ENCODE results near the gene SSMEM1. TPM values are rescaled to one million over a fixed set of nuclear protein-coding genes. Genes with fewer than 3 reads are reported as not detected.
"Not testable (repeated sequence)": the region's sequence is repeated elsewhere in the genome, so short reads cannot be mapped to it uniquely, and the experiment has no call there.

The SSMEM1 gene
- polyA plus RNA-seq, 1 experiment, result 0.06 TPM

DNA sequence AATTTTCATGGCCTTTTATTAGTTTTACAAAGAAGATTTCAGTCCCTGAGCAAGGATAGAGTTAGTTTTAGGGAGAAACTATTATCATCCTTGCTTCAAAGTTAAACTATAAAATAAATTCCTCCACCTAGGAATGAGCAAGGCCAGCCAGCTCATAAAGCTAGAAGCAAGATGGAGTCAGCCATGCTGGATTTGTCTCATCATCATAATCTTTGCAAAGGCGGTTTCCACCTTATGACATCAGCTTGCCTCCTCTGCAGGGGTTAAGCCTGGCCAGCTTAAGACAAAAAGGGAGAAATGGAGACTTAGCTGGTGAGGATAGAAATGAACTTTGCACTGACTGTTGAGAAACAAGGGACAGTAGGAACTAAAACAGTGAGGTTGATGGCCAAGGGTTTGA is 18.7 kb downstream of the SSMEM1 start:
- no peak overlapping the region for H3K4me3 ChIP-seq (ENCODE audit: low read depth, low read length)
- no peak for DNase-seq (ENCODE audit: low read depth)
- no peaks in the 10 kb centered on the region for H3K36me3 ChIP-seq (ENCODE audit: control insufficient read depth, insufficient read depth, low read length)
- no peaks in the 10 kb centered on the region for H3K27me3 ChIP-seq (ENCODE audit: control insufficient read depth, insufficient read depth, low read length)
- TF ChIP-seq, protein P1, sequence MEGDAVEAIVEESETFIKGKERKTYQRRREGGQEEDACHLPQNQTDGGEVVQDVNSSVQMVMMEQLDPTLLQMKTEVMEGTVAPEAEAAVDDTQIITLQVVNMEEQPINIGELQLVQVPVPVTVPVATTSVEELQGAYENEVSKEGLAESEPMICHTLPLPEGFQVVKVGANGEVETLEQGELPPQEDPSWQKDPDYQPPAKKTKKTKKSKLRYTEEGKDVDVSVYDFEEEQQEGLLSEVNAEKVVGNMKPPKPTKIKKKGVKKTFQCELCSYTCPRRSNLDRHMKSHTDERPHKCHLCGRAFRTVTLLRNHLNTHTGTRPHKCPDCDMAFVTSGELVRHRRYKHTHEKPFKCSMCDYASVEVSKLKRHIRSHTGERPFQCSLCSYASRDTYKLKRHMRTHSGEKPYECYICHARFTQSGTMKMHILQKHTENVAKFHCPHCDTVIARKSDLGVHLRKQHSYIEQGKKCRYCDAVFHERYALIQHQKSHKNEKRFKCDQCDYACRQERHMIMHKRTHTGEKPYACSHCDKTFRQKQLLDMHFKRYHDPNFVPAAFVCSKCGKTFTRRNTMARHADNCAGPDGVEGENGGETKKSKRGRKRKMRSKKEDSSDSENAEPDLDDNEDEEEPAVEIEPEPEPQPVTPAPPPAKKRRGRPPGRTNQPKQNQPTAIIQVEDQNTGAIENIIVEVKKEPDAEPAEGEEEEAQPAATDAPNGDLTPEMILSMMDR (IDR thresholded peaks at IDR 0.05; ENCODE audit: insufficient read depth, low read depth, low read length), result no peak
- CTCF ChIA-PET, result interaction anchor here (0.8 kb wide), 1 partner anchor 12 kb away, joined by 3 read pairs; no protein-coding TSS in a partner anchor
- POLR2A ChIA-PET, result interaction anchor here (0.7 kb wide), 1 partner anchor 825 kb away, joined by 5 read pairs; no protein-coding TSS in a partner anchor

DNA sequence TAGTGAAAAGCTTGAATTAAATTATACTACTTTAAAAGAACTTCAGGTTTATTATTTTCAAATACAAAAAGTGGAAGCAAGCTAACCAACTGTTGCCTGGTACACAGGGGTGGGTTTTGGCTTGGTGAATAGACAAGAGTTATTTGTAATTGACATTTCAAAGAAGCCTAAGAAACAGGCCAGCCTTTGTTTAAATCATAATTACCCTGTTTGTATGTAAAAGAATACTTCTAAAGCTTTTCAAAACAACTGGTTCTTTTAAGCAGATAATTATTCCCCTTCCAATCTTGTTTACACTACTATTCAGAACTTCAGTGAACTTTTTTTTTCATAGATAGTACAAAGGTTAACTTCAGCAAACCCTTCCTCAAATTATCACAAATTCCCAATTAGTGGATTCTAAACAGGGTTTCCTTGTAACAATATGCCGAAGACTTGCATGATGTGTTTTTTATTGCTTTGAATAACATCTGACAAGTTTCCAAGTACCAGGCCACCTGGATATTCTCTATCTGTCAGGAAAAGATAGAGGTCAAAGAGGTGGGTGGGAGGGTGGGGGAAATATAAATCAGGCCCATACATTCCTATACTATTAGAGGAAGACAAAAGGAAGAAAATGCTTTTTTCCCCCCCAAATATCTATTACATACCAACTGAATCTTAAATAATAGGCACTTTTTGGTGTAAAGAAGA is 20.4 kb downstream of the SSMEM1 start:
- no peak for DNase-seq (ENCODE audit: low read depth)
- TF ChIP-seq, protein P1 (IDR thresholded peaks at IDR 0.05; ENCODE audit: insufficient read depth, low read depth, low read length), result no peak
- Histone ChIP-seq H3K4me3 (ENCODE audit: low read depth, low read length) (no peak overlapping the region), H3K27me3 (ENCODE audit: control insufficient read depth, insufficient read depth, low read length) (no peaks in the 10 kb centered on the region), H3K36me3 (ENCODE audit: control insufficient read depth, insufficient read depth, low read length) (no peaks in the 10 kb centered on the region)
- CTCF ChIA-PET, result no interaction called here
- POLR2A ChIA-PET, result no interaction called here

DNA sequence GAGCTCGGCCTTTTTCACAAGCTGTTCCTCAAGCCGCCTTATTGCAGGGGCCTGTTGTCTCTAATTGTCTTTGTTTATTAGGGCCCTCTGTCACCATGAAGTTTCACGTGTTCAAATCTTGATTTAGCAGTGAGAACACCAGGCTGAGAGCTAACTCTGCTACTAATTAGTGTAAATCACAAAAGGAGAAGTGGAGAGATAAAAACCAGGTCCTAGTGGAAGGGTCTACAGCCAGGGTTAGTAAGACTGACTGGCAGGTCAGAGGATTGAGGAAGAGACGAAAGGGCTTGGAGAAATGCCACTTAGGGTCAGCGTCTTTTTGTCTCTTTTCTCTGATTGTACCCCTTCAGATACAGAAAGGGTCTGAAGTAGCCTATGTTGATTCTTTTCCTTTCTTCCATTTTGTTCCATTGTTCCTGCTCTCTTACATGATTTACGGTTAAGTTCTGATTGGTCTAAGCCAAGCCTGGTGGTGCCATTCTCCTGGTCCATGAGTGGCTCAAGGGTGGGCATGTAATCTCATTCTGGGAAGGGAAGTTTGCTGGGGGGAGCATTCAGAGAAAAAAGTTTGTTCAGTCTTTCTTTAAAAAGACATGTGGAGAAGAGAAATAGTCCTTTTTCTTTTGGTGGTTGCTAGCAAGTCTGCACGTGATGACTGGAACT is 21.3 kb downstream of the SSMEM1 start:
- POLR2A ChIA-PET, result no interaction called here
- Histone ChIP-seq H3K36me3 (ENCODE audit: control insufficient read depth, insufficient read depth, low read length) (no peaks in the 10 kb centered on the region), H3K4me3 (ENCODE audit: low read depth, low read length) (no peak overlapping the region), H3K27me3 (ENCODE audit: control insufficient read depth, insufficient read depth, low read length) (no peaks in the 10 kb centered on the region)
- TF ChIP-seq, protein P1 (IDR thresholded peaks at IDR 0.05; ENCODE audit: insufficient read depth, low read depth, low read length), result no peak
- CTCF ChIA-PET, result interaction anchor here (0.6 kb wide), 1 partner anchor 463 kb away, joined by 3 read pairs; no protein-coding TSS in a partner anchor
- DNase-seq (ENCODE audit: low read depth), result no peak

DNA sequence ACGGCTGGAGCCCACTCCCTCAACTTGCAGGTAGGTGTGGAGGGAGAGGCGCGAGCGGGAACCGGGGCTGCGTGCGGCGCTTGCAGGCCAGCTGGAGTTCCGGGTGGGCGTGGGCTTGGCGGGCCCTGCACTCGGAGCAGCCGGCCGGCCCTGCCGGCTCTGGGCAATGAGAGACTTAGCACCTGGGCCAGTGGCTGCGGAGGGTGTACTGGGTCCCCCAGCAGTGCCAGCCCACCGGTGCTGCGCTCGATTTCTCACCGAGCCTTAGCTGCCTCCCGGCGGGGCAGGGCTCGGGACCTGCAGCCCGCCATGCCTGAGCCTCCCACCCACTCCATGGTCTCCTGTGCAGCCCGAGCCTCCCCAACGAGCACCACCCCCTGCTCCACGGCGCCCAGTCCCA is 22.3 kb downstream of the SSMEM1 start:
- DNase-seq (ENCODE audit: low read depth); CTCF ChIA-PET; H3K36me3 ChIP-seq (ENCODE audit: control insufficient read depth, insufficient read depth, low read length); H3K4me3 ChIP-seq (ENCODE audit: low read depth, low read length); H3K27me3 ChIP-seq (ENCODE audit: control insufficient read depth, insufficient read depth, low read length); POLR2A ChIA-PET: not testable (repeated sequence)

DNA sequence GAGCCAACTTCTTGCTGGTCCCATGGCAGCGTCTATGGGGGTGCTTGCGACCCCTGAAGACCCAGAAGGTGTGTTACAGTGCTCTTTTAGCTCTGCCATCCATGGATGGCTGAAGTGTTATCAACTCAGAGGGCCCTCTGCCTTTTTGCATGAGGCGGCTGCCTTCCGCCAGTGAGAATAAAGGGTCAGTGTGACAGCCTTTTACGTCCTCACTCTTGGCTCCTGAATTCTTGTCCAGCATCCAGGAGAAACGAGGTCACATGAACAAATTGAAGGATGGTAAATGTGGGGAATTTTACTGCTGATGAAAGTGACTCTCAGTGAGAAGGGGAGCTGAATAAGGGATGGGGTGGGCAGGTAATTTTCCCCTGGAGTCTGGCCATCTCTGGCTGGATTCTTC is 24.1 kb downstream of the SSMEM1 start:
- Histone ChIP-seq H3K4me3 (ENCODE audit: low read depth, low read length) (no peak overlapping the region), H3K36me3 (ENCODE audit: control insufficient read depth, insufficient read depth, low read length) (no peaks in the 10 kb centered on the region), H3K27me3 (ENCODE audit: control insufficient read depth, insufficient read depth, low read length) (no peaks in the 10 kb centered on the region)
- POLR2A ChIA-PET, result no interaction called here
- TF ChIP-seq, protein P1 (IDR thresholded peaks at IDR 0.05; ENCODE audit: insufficient read depth, low read depth, low read length), result no peak
- DNase-seq (ENCODE audit: low read depth), result no peak
- CTCF ChIA-PET, result interaction anchor here (1.4 kb wide), 1 partner anchor 9 kb away, joined by 3 read pairs; no protein-coding TSS in a partner anchor

Data from BJ (cell line).